C4-2B (cell line): ENCODE data around the gene PKHD1.

Experiments used
- CTCF ChIP-seq: fragments of 450-650 bp; conservative IDR thresholded peaks from 2 replicates; pipeline ENCODE4 v1.5.1; 2017; ENCODE audit warnings: mild to moderate bottlenecking
- ZFX ChIP-seq: fragments of 450-650 bp; IDR thresholded peaks from 2 replicates; pipeline ENCODE4 v1.6.1; 2017

- TF ChIP-seq CTCF, result no peak
- TF ChIP-seq ZFX, result no peak
Measured at GRCh38 chr6:52013035-52013434, 74.4 kb downstream of the PKHD1 start.
